ENCODE measurements around the gene DNAI1.
A peak's percentile ranks its signal among the peaks of the same experiment; 100 is the strongest.
"Not testable (repeated sequence)": the region's sequence is repeated elsewhere in the genome, so short reads cannot be mapped to it uniquely, and the experiment has no call there.

DNAI1 gene

GRCh38 chr9:34458013-34458958 lies at the start of gene DNAI1, which contains the start of gene FAM219A:
Gene DNAI1 (plus strand): TSS chr9:34458805. CDS start chr9:34459006, 201 bp downstream.
Gene FAM219A (minus strand): TSS chr9:34458570. CDS start chr9:34458263, 307 bp downstream.
- peak; percentile 99 for DNase-seq

GRCh38 chr9:34409154-34409553 lies 49.5 kb upstream of the DNAI1 start:
- no peak for DNase-seq

- DNase-seq, result no peak
Observed at GRCh38 chr9:34412336-34412735, 46.3 kb upstream of the DNAI1 start.

GRCh38 chr9:34413231-34413852 lies 45.3 kb upstream of the DNAI1 start:
- peak; percentile 66 for DNase-seq

GRCh38 chr9:34417734-34418133 lies 40.9 kb upstream of the DNAI1 start:
- no peak for DNase-seq

GRCh38 chr9:34419716-34420504 lies 38.7 kb upstream of the DNAI1 start:
- DNase-seq, result no peak

- no peak for DNase-seq
Observed at GRCh38 chr9:34426347-34427074, 32.1 kb upstream of the DNAI1 start.

- peak; percentile 37 for DNase-seq
Observed at GRCh38 chr9:34428325-34428958, 30.2 kb upstream of the DNAI1 start.

GRCh38 chr9:34430843-34431437 lies 27.7 kb upstream of the DNAI1 start:
- DNase-seq, result peak; percentile 32

GRCh38 chr9:34431667-34432066 lies 26.9 kb upstream of the DNAI1 start:
- DNase-seq, result no peak

- DNase-seq, result peak; percentile 65
Observed at GRCh38 chr9:34437006-34437925, 21.3 kb upstream of the DNAI1 start.

GRCh38 chr9:34437926-34438307 lies 20.7 kb upstream of the DNAI1 start:
- DNase-seq, result not testable (repeated sequence)

GRCh38 chr9:34438465-34438864 lies 20.1 kb upstream of the DNAI1 start:
- not testable (repeated sequence) for DNase-seq

- no peak for DNase-seq
Observed at GRCh38 chr9:34440017-34440416, 18.6 kb upstream of the DNAI1 start.

GRCh38 chr9:34442770-34443169 lies 15.8 kb upstream of the DNAI1 start:
- no peak for DNase-seq

- DNase-seq, result no peak
Observed at GRCh38 chr9:34443533-34443932, 15.1 kb upstream of the DNAI1 start.

GRCh38 chr9:34443976-34444375 lies 14.6 kb upstream of the DNAI1 start:
- no peak for DNase-seq

GRCh38 chr9:34446468-34446891 lies 12.1 kb upstream of the DNAI1 start:
- no peak for DNase-seq

- DNase-seq, result no peak
Observed at GRCh38 chr9:34446951-34447350, 11.7 kb upstream of the DNAI1 start.

- no peak for DNase-seq
Observed at GRCh38 chr9:34450644-34451043, 8.0 kb upstream of the DNAI1 start.

All from midbrain (tissue), 1 donor.